D721Med (cell line): Measurements from ENCODE around the gene FOXS1.

Experiments
- DNase-seq: peaks from one replicate; pipeline ENCODE4 v3.0.0; 2011; ENCODE audit warnings: low spot score; ENCODE audit not compliant: insufficient read length
- FAIRE-seq: peaks from 2 replicates; lab custom pipeline; 2011; peaks lifted over from hg19 to GRCh38; lab: Jason Lieb, UNC
- TF ChIP-seq, protein P1 (sequence below): IDR thresholded peaks from 2 replicates; pipeline ENCODE4 v1.5.1; 2012; ENCODE audit warnings: mild to moderate bottlenecking, control low read depth; ENCODE audit not compliant: insufficient read depth; ENCODE audit errors: missing control alignments

Gene FOXS1

DNA sequence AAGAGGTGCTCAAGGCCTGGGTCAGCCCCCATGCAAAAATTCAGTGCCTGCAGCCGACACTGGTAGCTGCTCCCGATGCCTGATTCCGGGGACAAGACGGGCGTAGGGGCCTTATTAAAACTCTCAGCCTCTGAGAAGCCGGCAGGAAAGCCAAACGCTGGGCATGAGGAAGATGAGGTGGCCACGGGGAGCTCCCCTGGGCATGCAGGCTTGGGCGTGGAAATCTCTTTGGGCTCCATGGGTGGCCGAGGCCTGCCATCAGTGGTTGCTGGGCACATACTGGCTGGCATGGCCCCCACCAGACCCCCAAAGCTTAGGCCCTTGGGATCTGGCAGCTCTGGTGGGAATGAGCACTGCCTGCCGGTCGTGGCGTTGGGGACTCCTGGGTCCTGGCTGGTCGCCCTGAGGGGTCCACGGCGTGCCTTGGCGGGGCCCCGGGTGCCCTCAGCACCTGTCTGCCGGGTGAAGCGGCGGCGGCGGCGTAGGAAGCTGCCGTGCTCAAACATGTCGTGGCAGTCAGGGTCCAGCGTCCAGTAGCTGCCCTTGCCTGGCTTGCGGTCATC is 586 bp downstream of the FOXS1 start:
- TF ChIP-seq, protein P1, sequence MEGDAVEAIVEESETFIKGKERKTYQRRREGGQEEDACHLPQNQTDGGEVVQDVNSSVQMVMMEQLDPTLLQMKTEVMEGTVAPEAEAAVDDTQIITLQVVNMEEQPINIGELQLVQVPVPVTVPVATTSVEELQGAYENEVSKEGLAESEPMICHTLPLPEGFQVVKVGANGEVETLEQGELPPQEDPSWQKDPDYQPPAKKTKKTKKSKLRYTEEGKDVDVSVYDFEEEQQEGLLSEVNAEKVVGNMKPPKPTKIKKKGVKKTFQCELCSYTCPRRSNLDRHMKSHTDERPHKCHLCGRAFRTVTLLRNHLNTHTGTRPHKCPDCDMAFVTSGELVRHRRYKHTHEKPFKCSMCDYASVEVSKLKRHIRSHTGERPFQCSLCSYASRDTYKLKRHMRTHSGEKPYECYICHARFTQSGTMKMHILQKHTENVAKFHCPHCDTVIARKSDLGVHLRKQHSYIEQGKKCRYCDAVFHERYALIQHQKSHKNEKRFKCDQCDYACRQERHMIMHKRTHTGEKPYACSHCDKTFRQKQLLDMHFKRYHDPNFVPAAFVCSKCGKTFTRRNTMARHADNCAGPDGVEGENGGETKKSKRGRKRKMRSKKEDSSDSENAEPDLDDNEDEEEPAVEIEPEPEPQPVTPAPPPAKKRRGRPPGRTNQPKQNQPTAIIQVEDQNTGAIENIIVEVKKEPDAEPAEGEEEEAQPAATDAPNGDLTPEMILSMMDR: no peak
- FAIRE-seq (no peak), DNase-seq (no peak)

GRCh38 chr20:31843881-31844280 is 1.5 kb downstream of the FOXS1 start:
- FAIRE-seq: no peak
- TF ChIP-seq, protein P1: no peak
- no peak for DNase-seq

GRCh38 chr20:31843288-31843687 is 2.1 kb downstream of the FOXS1 start:
- TF ChIP-seq, protein P1: no peak

DNA sequence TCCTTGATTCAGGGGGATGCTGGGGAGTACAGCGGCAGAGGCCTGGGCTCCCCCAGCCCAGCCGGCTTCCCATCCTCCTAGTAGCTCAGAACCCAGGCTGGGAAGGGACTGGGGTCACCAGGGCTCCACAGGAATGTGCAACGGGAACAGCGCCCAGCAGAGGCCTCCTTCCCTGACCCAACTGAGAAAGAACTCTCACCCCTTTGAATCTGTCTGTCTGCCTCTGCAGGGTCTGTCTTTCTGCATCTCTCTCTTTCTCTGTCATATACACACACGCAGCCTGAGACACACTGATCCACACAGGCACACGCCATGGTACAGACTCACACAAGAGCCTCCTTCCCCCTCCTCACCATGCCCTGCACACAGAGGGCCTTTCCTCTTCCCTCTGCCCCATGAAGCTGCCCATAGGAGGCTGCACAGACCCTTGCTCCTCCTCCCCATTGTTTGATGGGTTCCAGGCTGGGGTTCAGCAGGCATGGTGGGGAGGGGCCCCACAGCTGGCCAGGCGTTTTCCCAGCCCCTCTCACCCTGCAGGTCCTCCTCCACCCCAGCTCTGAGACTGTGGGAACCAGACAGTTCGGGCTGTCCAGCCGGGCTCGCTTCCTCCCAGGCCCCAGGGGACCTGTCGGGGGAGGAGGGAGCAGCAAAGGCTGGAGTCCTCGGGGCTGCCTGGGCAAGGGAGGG is 2.8 kb downstream of the FOXS1 start:
- DNase-seq (no peak), FAIRE-seq (no peak)
- TF ChIP-seq, protein P1: no peak

More at GRCh38 chr20:31843288-31843687, 2.1 kb downstream of the FOXS1 start:
- FAIRE-seq (no peak), DNase-seq (no peak)

DNA sequence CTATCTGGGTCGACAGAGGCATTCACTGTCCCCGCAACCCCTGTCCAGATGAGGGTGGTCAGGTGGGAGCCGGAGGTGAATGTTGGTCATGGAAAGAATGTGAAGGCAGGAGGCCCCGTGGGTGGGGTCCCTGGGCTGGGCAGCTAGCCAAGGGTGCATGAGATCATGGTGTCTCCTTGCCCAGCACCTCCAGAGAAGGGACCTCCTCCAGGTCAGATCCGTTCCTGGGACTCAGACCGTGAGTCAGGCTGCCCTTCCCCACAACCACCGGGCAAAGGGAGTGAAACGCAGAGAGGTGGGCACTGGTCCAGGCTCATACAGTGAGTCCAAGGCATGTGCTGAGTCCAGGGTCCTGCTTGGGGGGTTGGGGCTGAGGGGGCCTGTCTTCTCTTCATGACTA is 3.5 kb downstream of the FOXS1 start:
- TF ChIP-seq, protein P1: no peak
- FAIRE-seq: no peak
- DNase-seq: no peak

DNA sequence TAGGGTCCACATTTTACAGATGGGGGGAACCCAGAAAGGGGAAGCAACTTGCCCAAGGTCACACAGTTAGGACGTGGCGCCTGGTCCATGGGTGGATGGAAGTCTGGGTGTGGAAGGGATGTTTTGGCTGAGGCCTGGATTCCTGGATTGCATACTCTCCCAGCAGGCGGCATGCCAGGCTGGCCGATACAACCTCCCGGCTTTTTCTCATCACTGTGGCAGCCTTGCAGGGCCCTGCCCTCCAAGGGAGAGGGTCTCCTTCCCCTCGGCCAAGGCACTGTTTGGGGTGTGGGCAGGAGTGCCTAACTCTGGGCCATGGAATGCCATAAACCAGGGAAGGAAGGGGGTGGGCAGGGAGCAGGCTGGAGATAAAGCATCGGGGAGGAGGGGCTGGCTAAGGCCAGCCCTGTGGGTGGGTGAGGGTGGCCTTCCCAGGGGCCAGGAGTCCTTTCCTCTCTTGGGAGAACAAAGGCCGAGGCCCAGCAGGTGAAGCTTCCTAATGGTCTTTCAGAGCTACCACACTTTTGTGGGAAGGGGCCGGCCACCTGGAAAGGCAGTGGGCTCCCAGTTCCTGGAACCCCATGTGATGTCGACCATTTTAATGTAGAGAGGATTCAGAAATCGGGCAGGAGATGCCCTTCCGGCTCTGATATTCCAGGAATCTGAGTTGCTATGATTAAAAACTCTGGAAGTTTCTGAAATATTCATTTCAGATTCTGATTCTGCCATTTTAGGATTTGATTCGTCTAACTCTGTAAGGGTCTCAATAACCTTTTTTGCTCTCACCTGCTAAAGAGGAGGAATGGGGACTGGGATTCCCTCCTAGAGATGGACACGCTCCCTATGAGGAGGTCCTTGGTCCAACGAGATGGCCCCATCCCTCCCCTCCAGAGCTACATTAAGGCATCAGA is 4.2 kb downstream of the FOXS1 start:
- DNase-seq (no peak), FAIRE-seq (no peak)
- TF ChIP-seq, protein P1: no peak
